Lung (tissue), 12 donors: ENCODE measurements around the gene ALS2CL. TPM values are rescaled to one million over a fixed set of nuclear protein-coding genes. Genes with fewer than 3 reads are reported as not detected.
A peak's percentile ranks its signal among the peaks of the same experiment; 100 is the strongest.

ENCODE experiments used
- ATAC-seq: fragments of 200-7000 bp; cut with Tn5 transposase; one replicate; pipeline ENCODE4 v1.9.1; 2020; ENCODE audit warnings: moderate number of reproducible peaks; ENCODE audit not compliant: insufficient read depth, low FRiP score
- DNase-seq, 3 donors: peaks; one replicate each; pipeline ENCODE4 v3.0.0-alpha.2; 2013 to 2017
- H3K27ac ChIP-seq, 2 donors: one replicate each; pipeline ENCODE4 v1.5.1; 2013; ENCODE audit warnings: mild to moderate bottlenecking in 2 of 2, moderate library complexity in 2 of 2, control low read depth in 1 of 2, inconsistent platforms in 1 of 2, low read depth in 1 of 2, low read length in 1 of 2
- H3K27me3 ChIP-seq, 3 donors: one replicate each; pipeline ENCODE4 v1.5.1; 2013; ENCODE audit warnings: low read length in 2 of 3; ENCODE audit not compliant: control insufficient read depth in 3 of 3, insufficient read depth in 3 of 3
- H3K36me3 ChIP-seq, 4 donors: one replicate each; pipeline ENCODE4 v1.5.1; 2013; ENCODE audit warnings: low read length in 4 of 4, mild to moderate bottlenecking in 1 of 4, moderate library complexity in 1 of 4; ENCODE audit not compliant: control insufficient read depth in 4 of 4, insufficient read depth in 4 of 4
- H3K4me1 ChIP-seq, 5 donors: one replicate each; pipeline ENCODE4 v1.5.1; 2013; ENCODE audit warnings: low read length in 5 of 5, mild to moderate bottlenecking in 2 of 5, moderate library complexity in 1 of 5; ENCODE audit not compliant: control insufficient read depth in 5 of 5, insufficient read depth in 5 of 5
- H3K4me3 ChIP-seq: one replicate; pipeline ENCODE4 v1.5.1; 2013; ENCODE audit warnings: mild to moderate bottlenecking, control low read depth, moderate library complexity
- H3K9ac ChIP-seq, 2 donors: one replicate each; pipeline ENCODE4 v1.5.1; 2013; ENCODE audit warnings: low read length in 2 of 2, control low read depth in 1 of 2; ENCODE audit not compliant: insufficient read depth in 1 of 2
- H3K9me3 ChIP-seq, 4 donors: one replicate each; pipeline ENCODE4 v1.5.1; 2013; ENCODE audit warnings: low read length in 3 of 4, mild to moderate bottlenecking in 1 of 4, moderate library complexity in 1 of 4; ENCODE audit not compliant: control insufficient read depth in 4 of 4, insufficient read depth in 3 of 4
- CTCF ChIP-seq: IDR thresholded peaks from 2 replicates; pipeline ENCODE4 v1.5.1; 2012; ENCODE audit warnings: mild to moderate bottlenecking; ENCODE audit errors: control extremely low read depth, extremely low read depth
- WGBS, 2 donors: extraction: QIAGEN DNeasy Blood & Tissue Kit; methylation state at CpG; one replicate each; pipeline ENCODE4 v1.1.7; 2013; 5-methylcytosine and 5-hydroxymethylcytosine counted together
- polyA plus RNA-seq, 2 donors: library from polyadenylated mRNA; stranded (reverse); fragments of 200-250 nt; gene quantifications; one replicate each; pipeline ENCODE4 v1.2.1, GENCODE V29; 2013
- total RNA-seq, 2 donors: library from RNA; depleted of rRNA in 1 of 2; stranded (reverse); fragments of >200 nt in 1 of 2; gene quantifications; one replicate each; pipeline ENCODE4 v1.2.1, GENCODE V29; 2014 to 2021
- donor health status: control.
- donor health status: control.
- donor health status: Bipolar disorder and iron deficiency.
- donor health status: healthy.
- donor health status: DM: yes; HTN: yes; CAD: no.

Gene ALS2CL
- total and polyA plus RNA-seq, 4 donors, result 23.6 to 58.5 (median 48.9) TPM

- Histone ChIP-seq H3K9ac (no peak overlapping the region), H3K27ac (no peak overlapping the region), H3K36me3 (no peaks in the 10 kb centered on the region), H3K27me3 (no peaks in the 10 kb centered on the region), H3K9me3 (no peaks in the 10 kb centered on the region), H3K4me1 (no peaks in the 10 kb centered on the region), H3K4me3 (no peak overlapping the region)
- 86 to 87% methylated on average over 10 of the region's 10 CpGs for WGBS, 2 donors
- ATAC-seq, result no peak
- TF ChIP-seq CTCF, result no peak
- no peak for DNase-seq
Measured at GRCh38 chr3:46714728-46715506, 21.4 kb upstream of the ALS2CL start.

GRCh38 chr3:46713898-46714552, 20.5 kb upstream of the ALS2CL start:
- TF ChIP-seq CTCF, result no peak
- no peaks in the 10 kb centered on the region for H3K27me3 ChIP-seq
- no peak overlapping the region for H3K9ac ChIP-seq
- H3K4me3 ChIP-seq, result no peak overlapping the region
- DNase-seq (no peak), ATAC-seq (peak; percentile 46)
- H3K27ac ChIP-seq, result no peak overlapping the region
- 72 to 88% methylated on average over 22 of the region's 22 CpGs for WGBS, 2 donors
- H3K9me3 ChIP-seq, result no peaks in the 10 kb centered on the region
- no peaks in the 10 kb centered on the region for H3K4me1 ChIP-seq
- H3K36me3 ChIP-seq, result no peaks in the 10 kb centered on the region

GRCh38 chr3:46713050-46713897, 19.8 kb upstream of the ALS2CL start:
- H3K9me3 ChIP-seq, result no peaks in the 10 kb centered on the region
- H3K27ac ChIP-seq, result no peak overlapping the region
- 84 to 87% methylated on average over 14 of the region's 14 CpGs for WGBS, 2 donors
- no peak overlapping the region for H3K4me3 ChIP-seq
- TF ChIP-seq CTCF, result no peak
- no peaks in the 10 kb centered on the region for H3K27me3 ChIP-seq
- no peak overlapping the region for H3K9ac ChIP-seq
- ATAC-seq, result no peak
- no peaks in the 10 kb centered on the region for H3K36me3 ChIP-seq
- no peak for DNase-seq
- no peaks in the 10 kb centered on the region for H3K4me1 ChIP-seq
